ENCODE data around the gene RSPH10B. TPM values are rescaled to one million over a fixed set of nuclear protein-coding genes. Genes with fewer than 3 reads are reported as not detected.
"Not testable (repeated sequence)": the region's sequence is repeated elsewhere in the genome, so short reads cannot be mapped to it uniquely, and the experiment has no call there.

Gene RSPH10B
- total RNA-seq, 1 experiment from 2014 or later = not detected

DNA sequence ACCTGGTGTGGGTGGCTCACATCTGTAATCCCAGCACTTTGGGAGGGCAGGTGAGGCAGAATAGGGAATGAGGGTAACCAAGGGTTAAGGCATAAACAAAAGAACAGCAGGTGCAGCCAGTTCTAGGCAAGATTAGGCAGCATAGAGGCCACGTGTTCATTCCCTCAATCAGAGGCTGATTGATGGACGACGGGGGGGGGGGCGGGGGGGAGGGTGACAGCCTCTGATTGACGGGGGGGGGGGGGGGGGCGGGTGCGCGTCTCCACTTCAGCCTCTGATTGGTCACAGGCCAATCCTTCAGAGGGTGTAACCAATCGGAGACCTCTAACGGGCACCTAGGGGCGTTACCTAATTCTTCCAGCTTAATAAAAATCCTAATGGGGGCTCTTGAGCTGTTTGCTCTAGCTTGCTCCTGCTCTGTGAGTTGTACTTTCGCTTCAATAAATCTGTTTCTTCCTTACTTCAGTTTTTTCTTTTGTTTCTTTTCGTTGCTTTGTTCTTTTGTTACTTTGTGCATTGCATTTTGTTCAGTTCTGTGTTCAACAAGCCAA is 73.0 kb downstream of the RSPH10B start:
- DNase-seq; H3K4me3 ChIP-seq (ENCODE audit: insufficient read depth, low read depth, low read length); H3K36me3 ChIP-seq (replicated peaks; ENCODE audit: control insufficient read depth, insufficient read depth, low read length); H3K27me3 ChIP-seq (ENCODE audit: control insufficient read depth, insufficient read depth, low read length): not testable (repeated sequence)

- DNase-seq = no peak
- H3K4me3 ChIP-seq (ENCODE audit: insufficient read depth, low read depth, low read length) = no peak overlapping the region
- no peaks in the 10 kb centered on the region for H3K36me3 ChIP-seq (replicated peaks; ENCODE audit: control insufficient read depth, insufficient read depth, low read length)
- no peaks in the 10 kb centered on the region for H3K27me3 ChIP-seq (ENCODE audit: control insufficient read depth, insufficient read depth, low read length)
These were observed 78.0 kb downstream of the RSPH10B start for GRCh38 chr7:5892498-5892897.

DNA sequence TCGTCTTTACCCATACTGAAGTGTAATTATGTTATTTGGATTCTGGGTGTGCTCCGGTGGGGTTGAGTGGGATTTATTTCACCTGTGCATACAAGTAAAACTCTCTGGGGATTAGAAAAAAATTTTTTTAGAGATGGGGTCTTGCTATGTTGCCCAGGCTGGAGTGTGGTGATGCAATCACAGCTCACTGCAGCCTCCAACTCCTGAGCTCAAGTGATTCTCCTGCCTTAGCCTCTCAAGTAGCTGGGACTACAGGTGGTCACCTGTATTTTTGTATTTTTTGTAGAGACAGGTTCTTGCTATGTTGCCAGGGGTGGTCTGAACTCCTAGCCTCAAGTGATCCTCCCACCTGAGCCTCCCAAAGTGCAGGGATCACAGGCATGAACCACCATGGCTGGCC is 80.2 kb downstream of the RSPH10B start:
- not testable (repeated sequence) for H3K4me3 ChIP-seq (ENCODE audit: insufficient read depth, low read depth, low read length); H3K27me3 ChIP-seq (ENCODE audit: control insufficient read depth, insufficient read depth, low read length); H3K36me3 ChIP-seq (replicated peaks; ENCODE audit: control insufficient read depth, insufficient read depth, low read length); DNase-seq

- H3K36me3 ChIP-seq (replicated peaks; ENCODE audit: control insufficient read depth, insufficient read depth, low read length); H3K4me3 ChIP-seq (ENCODE audit: insufficient read depth, low read depth, low read length); DNase-seq; H3K27me3 ChIP-seq (ENCODE audit: control insufficient read depth, insufficient read depth, low read length): not testable (repeated sequence)
These were observed 82.5 kb downstream of the RSPH10B start for GRCh38 chr7:5888021-5888420.

- not testable (repeated sequence) for H3K27me3 ChIP-seq (ENCODE audit: control insufficient read depth, insufficient read depth, low read length); H3K4me3 ChIP-seq (ENCODE audit: insufficient read depth, low read depth, low read length); H3K36me3 ChIP-seq (replicated peaks; ENCODE audit: control insufficient read depth, insufficient read depth, low read length); DNase-seq
These were observed 86.1 kb downstream of the RSPH10B start for GRCh38 chr7:5884431-5884830.

DNA sequence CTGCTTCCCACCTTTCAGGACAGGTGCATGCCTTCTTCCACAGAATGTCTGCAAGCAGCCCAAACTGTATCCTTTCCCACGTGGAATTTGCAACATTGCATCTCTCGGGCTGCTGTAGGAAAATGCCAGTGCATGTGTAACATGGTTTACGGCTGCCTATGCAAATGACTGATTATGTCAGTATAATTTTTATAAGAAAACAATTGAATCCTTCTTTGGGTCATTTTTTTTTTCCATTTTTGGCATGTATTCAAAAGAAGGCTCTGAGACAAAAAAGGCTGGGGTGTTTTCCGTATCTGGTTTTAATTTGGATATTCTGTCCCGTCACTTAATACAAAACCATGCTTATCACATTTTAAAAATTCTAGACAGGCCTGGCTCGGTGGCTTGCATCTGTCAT is 90.4 kb downstream of the RSPH10B start:
- not testable (repeated sequence) for H3K36me3 ChIP-seq (replicated peaks; ENCODE audit: control insufficient read depth, insufficient read depth, low read length); H3K4me3 ChIP-seq (ENCODE audit: insufficient read depth, low read depth, low read length); H3K27me3 ChIP-seq (ENCODE audit: control insufficient read depth, insufficient read depth, low read length); DNase-seq

DNA sequence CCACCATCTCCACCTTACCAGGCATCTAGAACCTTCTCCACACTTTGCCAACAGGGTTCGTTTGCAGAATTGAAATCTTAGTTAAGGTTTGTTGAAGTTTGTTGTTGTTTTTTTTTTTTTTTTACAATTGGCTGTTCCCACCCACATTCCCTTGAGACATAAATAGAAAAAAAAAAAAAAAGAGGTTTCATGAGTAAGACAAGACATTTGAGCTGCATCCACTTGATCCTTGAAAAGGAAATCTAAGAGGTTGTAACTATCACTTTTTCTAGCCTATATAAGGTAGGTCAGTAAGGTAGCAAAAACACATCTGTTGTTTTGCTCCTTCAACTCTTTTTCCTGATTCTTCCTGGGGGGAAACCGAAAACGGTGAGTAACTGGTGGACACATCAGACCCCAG is 90.9 kb downstream of the RSPH10B start:
- not testable (repeated sequence) for DNase-seq; H3K36me3 ChIP-seq (replicated peaks; ENCODE audit: control insufficient read depth, insufficient read depth, low read length); H3K4me3 ChIP-seq (ENCODE audit: insufficient read depth, low read depth, low read length); H3K27me3 ChIP-seq (ENCODE audit: control insufficient read depth, insufficient read depth, low read length)

Other genes with a start within 250 kb of the RSPH10B start
- 22.3 and 27.8 TPM in 2 replicates for gene RNF216, start 189.0 kb downstream of the RSPH10B start, total RNA-seq (2014; rRNA removed; shearing (Covaris generic))
- not detected in 2 replicates for gene OCM, start 89.9 kb downstream of the RSPH10B start, total RNA-seq (2014; rRNA removed; shearing (Covaris generic))
- gene CCZ1, start 72.0 kb downstream of the RSPH10B start, total RNA-seq (2014; rRNA removed; shearing (Covaris generic)) = 77.2 and 80.9 TPM in 2 replicates
- 18.5 and 19.6 TPM in 2 replicates for gene PMS2, start 38.4 kb upstream of the RSPH10B start, total RNA-seq (2014; rRNA removed; shearing (Covaris generic))
- 90.9 and 100 TPM in 2 replicates for gene AIMP2, start 38.6 kb upstream of the RSPH10B start, total RNA-seq (2014; rRNA removed; shearing (Covaris generic))
- gene ANKRD61, start 60.7 kb upstream of the RSPH10B start, total RNA-seq (2014; rRNA removed; shearing (Covaris generic)) = 0.18 and 0.31 TPM in 2 replicates
- 94.8 and 102 TPM in 2 replicates for gene EIF2AK1, start 88.5 kb upstream of the RSPH10B start, total RNA-seq (2014; rRNA removed; shearing (Covaris generic))
- gene USP42, start 134.3 kb upstream of the RSPH10B start, total RNA-seq (2014; rRNA removed; shearing (Covaris generic)) = 9.6 and 11.4 TPM in 2 replicates

All from H7 (cell line).